Brain microvascular endothelial cell (primary cell): ENCODE results near the gene ACOX3.
"Not testable (repeated sequence)": the region's sequence is repeated elsewhere in the genome, so short reads cannot be mapped to it uniquely, and the experiment has no call there.

Experiments
- DNase-seq: peaks from one replicate; pipeline ENCODE4 v3.0.0-alpha.2; 2020
- H3K27ac ChIP-seq: fragments of 250-450 bp; sonication (Bioruptor Pico); 2 replicates; pipeline ENCODE4 v1.5.1; 2020; ENCODE audit warnings: mild to moderate bottlenecking, moderate library complexity
- H3K27me3 ChIP-seq: fragments of 250-450 bp; sonication (Bioruptor Pico); replicated peaks from 2 replicates; pipeline ENCODE4 v1.5.1; 2020; ENCODE audit warnings: mild to moderate bottlenecking
- H3K36me3 ChIP-seq: fragments of 250-450 bp; sonication (Bioruptor Pico); replicated peaks from 2 replicates; pipeline ENCODE4 v1.5.1; 2020; ENCODE audit warnings: mild to moderate bottlenecking
- H3K4me3 ChIP-seq: 2 replicates; pipeline ENCODE4 v1.5.1; 2011; ENCODE audit warnings: low read depth, mild to moderate bottlenecking, control low read depth, low read length, moderate library complexity
- CTCF ChIP-seq: IDR thresholded peaks from 2 replicates; pipeline ENCODE4 v1.5.1; 2011; ENCODE audit warnings: low read depth, mild to moderate bottlenecking, moderate library complexity, low read length, control low read depth, inconsistent platforms; ENCODE audit errors: missing control alignments
- in situ Hi-C: cut with HindIII; loops from 2 replicates; pipeline ENCODE4 v1.10.0; 2017; ENCODE audit warnings: low sequenced_read_pairs, low pct_ligation_motif_present

ACOX3 gene

GRCh38 chr4:8386731-8387130, 53.8 kb downstream of the ACOX3 start:
- Histone ChIP-seq H3K4me3 (no peak overlapping the region), H3K36me3 (peaks cover 6% of the 10 kb centered on the region), H3K27ac (no peak overlapping the region), H3K27me3 (no peaks in the 10 kb centered on the region)
- in situ Hi-C loops = no loop called here
- no peak for TF ChIP-seq CTCF
- no peak for DNase-seq

GRCh38 chr4:8386131-8386530, 54.4 kb downstream of the ACOX3 start:
- DNase-seq, H3K27ac ChIP-seq, H3K4me3 ChIP-seq, in situ Hi-C loops, H3K36me3 ChIP-seq, H3K27me3 ChIP-seq: not testable (repeated sequence)

- no peak overlapping the region for H3K27ac ChIP-seq
- no peaks in the 10 kb centered on the region for H3K27me3 ChIP-seq
- no peak for TF ChIP-seq CTCF
- in situ Hi-C loops = no loop called here
- no peak for DNase-seq
- peaks cover 6% of the 10 kb centered on the region for H3K36me3 ChIP-seq
- no peak overlapping the region for H3K4me3 ChIP-seq
These were observed 54.9 kb downstream of the ACOX3 start for GRCh38 chr4:8385611-8386010.

- H3K27me3 ChIP-seq = no peaks in the 10 kb centered on the region
- H3K27ac ChIP-seq = no peak overlapping the region
- in situ Hi-C loops = no loop called here
- peaks cover 6% of the 10 kb centered on the region for H3K36me3 ChIP-seq
- TF ChIP-seq CTCF = no peak
- no peak for DNase-seq
- no peak overlapping the region for H3K4me3 ChIP-seq
These were observed 55.4 kb downstream of the ACOX3 start for GRCh38 chr4:8385106-8385505.

GRCh38 chr4:8384397-8385060, 56.0 kb downstream of the ACOX3 start:
- no peak overlapping the region for H3K27ac ChIP-seq
- DNase-seq = no peak
- no peaks in the 10 kb centered on the region for H3K27me3 ChIP-seq
- H3K4me3 ChIP-seq = no peak overlapping the region
- peaks cover 6% of the 10 kb centered on the region for H3K36me3 ChIP-seq
- in situ Hi-C loops = no loop called here
- no peak for TF ChIP-seq CTCF

- Histone ChIP-seq H3K36me3 (peaks cover 6% of the 10 kb centered on the region), H3K27ac (no peak overlapping the region), H3K27me3 (no peaks in the 10 kb centered on the region), H3K4me3 (no peak overlapping the region)
- in situ Hi-C loops = no loop called here
- TF ChIP-seq CTCF = no peak
- peak; percentile 51 for DNase-seq
These were observed 56.9 kb downstream of the ACOX3 start for GRCh38 chr4:8383451-8384160.
